Hypothalamus (tissue), 51 donors: ENCODE data around the gene TRIP10.
"Not testable (repeated sequence)": the region's sequence is repeated elsewhere in the genome, so short reads cannot be mapped to it uniquely, and the experiment has no call there.

Experiments
- DNase-seq, 51 donors: peaks; one replicate each; lab custom pipeline; 2025; lab: John Stamatoyannopoulos, UW

Gene TRIP10

GRCh38 chr19:6779206-6779605, 39.7 kb downstream of the TRIP10 start:
- DNase-seq: no peak

- DNase-seq: no peak
These were observed 47.9 kb downstream of the TRIP10 start for GRCh38 chr19:6787393-6787792.

- no peak for DNase-seq
These were observed 49.4 kb downstream of the TRIP10 start for GRCh38 chr19:6788896-6789295.

GRCh38 chr19:6790194-6791128, 51.0 kb downstream of the TRIP10 start:
- no peak for DNase-seq

GRCh38 chr19:6791237-6791636, 51.8 kb downstream of the TRIP10 start:
- DNase-seq: no peak

- no peak for DNase-seq
These were observed 53.9 kb downstream of the TRIP10 start for GRCh38 chr19:6793411-6793810.

GRCh38 chr19:6793973-6794372, 54.5 kb downstream of the TRIP10 start:
- no peak for DNase-seq

GRCh38 chr19:6794686-6795431, 55.4 kb downstream of the TRIP10 start:
- no peak for DNase-seq

GRCh38 chr19:6796278-6796677, 56.8 kb downstream of the TRIP10 start:
- no peak for DNase-seq

- DNase-seq: no peak
These were observed 58.2 kb downstream of the TRIP10 start for GRCh38 chr19:6797646-6798045.

- not testable (repeated sequence) for DNase-seq
These were observed 60.8 kb downstream of the TRIP10 start for GRCh38 chr19:6800160-6800790.

GRCh38 chr19:6800991-6801484, 61.6 kb downstream of the TRIP10 start:
- no peak for DNase-seq
